ENCODE measurements around the gene TBC1D25. TPM values are rescaled to one million over a fixed set of nuclear protein-coding genes. Genes with fewer than 3 reads are reported as not detected.

TBC1D25 gene
- polyA plus RNA-seq, 1 donor: 8.0 TPM

GRCh38 chrX:48498374-48498809, 41.1 kb upstream of the TBC1D25 start:
- Histone ChIP-seq H3K4me1 (ENCODE audit: control insufficient read depth, insufficient read depth, low read length) (no peaks in the 10 kb centered on the region), H3K9me3 (ENCODE audit: control insufficient read depth, low read depth, low read length) (no peaks in the 10 kb centered on the region), H3K27me3 (ENCODE audit: control insufficient read depth, insufficient read depth, low read length) (no peaks in the 10 kb centered on the region), H3K36me3 (ENCODE audit: control insufficient read depth, insufficient read depth, low read length) (no peaks in the 10 kb centered on the region), H3K4me3 (ENCODE audit: low read length) (no peak overlapping the region), H3K27ac (ENCODE audit: low read length) (no peak overlapping the region)
- no peak for DNase-seq
- no CpG with 5 or more reads among the region's 6 CpGs for WGBS (ENCODE audit: insufficient coverage, low lambda C conversion rate)

DNA sequence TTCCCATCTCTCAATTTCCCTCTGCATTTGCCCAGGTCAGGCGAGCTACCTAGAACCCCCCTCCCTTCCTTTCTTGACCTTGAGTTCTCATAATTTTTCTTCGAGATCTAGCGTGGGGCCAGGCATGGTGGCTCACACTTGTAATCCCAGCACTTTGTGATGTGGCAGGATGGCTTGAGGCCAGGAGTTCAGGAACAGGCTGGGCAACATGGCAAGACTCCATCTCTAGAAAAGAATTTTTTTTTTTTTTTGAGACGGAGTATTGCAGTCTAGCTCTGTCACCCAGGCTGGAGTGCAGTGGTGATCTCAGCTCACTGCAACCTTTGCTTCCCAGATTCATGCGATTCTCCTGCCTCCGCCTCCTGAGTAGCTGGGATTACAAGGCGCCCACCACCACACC, 35.3 kb upstream of the TBC1D25 start:
- no peaks in the 10 kb centered on the region for H3K27me3 ChIP-seq (ENCODE audit: control insufficient read depth, insufficient read depth, low read length)
- no peaks in the 10 kb centered on the region for H3K9me3 ChIP-seq (ENCODE audit: control insufficient read depth, low read depth, low read length)
- WGBS (ENCODE audit: insufficient coverage, low lambda C conversion rate): no CpG with 5 or more reads among the region's 7 CpGs
- no peak overlapping the region for H3K27ac ChIP-seq (ENCODE audit: low read length)
- H3K4me1 ChIP-seq (ENCODE audit: control insufficient read depth, insufficient read depth, low read length): no peaks in the 10 kb centered on the region
- no peak for DNase-seq
- no peak overlapping the region for H3K4me3 ChIP-seq (ENCODE audit: low read length)
- no peaks in the 10 kb centered on the region for H3K36me3 ChIP-seq (ENCODE audit: control insufficient read depth, insufficient read depth, low read length)

DNA sequence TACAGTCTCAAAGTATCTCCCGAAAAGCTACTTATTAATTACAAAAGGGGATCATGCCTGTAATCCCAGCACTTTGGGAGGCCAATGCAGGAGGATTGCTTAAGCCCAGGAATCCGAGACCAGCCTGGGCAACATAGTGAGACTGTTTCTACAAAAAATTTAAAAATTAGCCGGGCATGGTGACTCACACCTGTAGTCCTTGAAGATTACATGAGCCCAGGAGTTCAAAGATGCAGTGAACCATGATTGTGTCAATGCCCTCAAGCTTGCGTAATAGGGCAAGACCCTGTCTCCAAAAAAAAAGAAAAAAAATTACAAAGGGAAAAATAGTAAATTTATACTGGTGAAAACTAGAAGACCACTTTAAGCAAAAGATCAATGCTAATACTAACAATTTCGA, 34.0 kb upstream of the TBC1D25 start:
- Histone ChIP-seq H3K27ac (ENCODE audit: low read length) (no peak overlapping the region), H3K9me3 (ENCODE audit: control insufficient read depth, low read depth, low read length) (no peaks in the 10 kb centered on the region), H3K4me3 (ENCODE audit: low read length) (no peak overlapping the region), H3K36me3 (ENCODE audit: control insufficient read depth, insufficient read depth, low read length) (no peaks in the 10 kb centered on the region), H3K4me1 (ENCODE audit: control insufficient read depth, insufficient read depth, low read length) (no peaks in the 10 kb centered on the region), H3K27me3 (ENCODE audit: control insufficient read depth, insufficient read depth, low read length) (no peaks in the 10 kb centered on the region)
- WGBS (ENCODE audit: insufficient coverage, low lambda C conversion rate): no CpG with 5 or more reads among the region's 5 CpGs
- DNase-seq: no peak

- Histone ChIP-seq H3K4me3 (ENCODE audit: low read length) (no peak overlapping the region), H3K9me3 (ENCODE audit: control insufficient read depth, low read depth, low read length) (no peaks in the 10 kb centered on the region), H3K27ac (ENCODE audit: low read length) (no peak overlapping the region), H3K27me3 (ENCODE audit: control insufficient read depth, insufficient read depth, low read length) (no peaks in the 10 kb centered on the region), H3K4me1 (ENCODE audit: control insufficient read depth, insufficient read depth, low read length) (no peaks in the 10 kb centered on the region), H3K36me3 (ENCODE audit: control insufficient read depth, insufficient read depth, low read length) (no peaks in the 10 kb centered on the region)
- no CpG with 5 or more reads among the region's 5 CpGs for WGBS (ENCODE audit: insufficient coverage, low lambda C conversion rate)
- DNase-seq: no peak
These were observed 32.3 kb upstream of the TBC1D25 start for GRCh38 chrX:48507246-48507645.

GRCh38 chrX:48508400-48509244, 30.9 kb upstream of the TBC1D25 start, which contains the start of gene PORCN:
PORCN (plus strand) TSS chrX:48508992; CDS start chrX:48509821, 829 bp downstream.
- WGBS (ENCODE audit: insufficient coverage, low lambda C conversion rate): no CpG with 5 or more reads among the region's 65 CpGs
- peak; percentile 26 to 63 for DNase-seq
- Histone ChIP-seq H3K27ac (ENCODE audit: low read length) (no peak within 1 kb of the TSS), H3K36me3 (ENCODE audit: control insufficient read depth, insufficient read depth, low read length) (peaks cover 3% of the 10 kb centered on the region), H3K9me3 (ENCODE audit: control insufficient read depth, low read depth, low read length) (no peaks in the 10 kb centered on the region), H3K4me3 (ENCODE audit: low read length) (peak within 1 kb of the TSS; percentile 67), H3K27me3 (ENCODE audit: control insufficient read depth, insufficient read depth, low read length) (no peaks in the 10 kb centered on the region), H3K4me1 (ENCODE audit: control insufficient read depth, insufficient read depth, low read length) (no peaks in the 10 kb centered on the region)

DNA sequence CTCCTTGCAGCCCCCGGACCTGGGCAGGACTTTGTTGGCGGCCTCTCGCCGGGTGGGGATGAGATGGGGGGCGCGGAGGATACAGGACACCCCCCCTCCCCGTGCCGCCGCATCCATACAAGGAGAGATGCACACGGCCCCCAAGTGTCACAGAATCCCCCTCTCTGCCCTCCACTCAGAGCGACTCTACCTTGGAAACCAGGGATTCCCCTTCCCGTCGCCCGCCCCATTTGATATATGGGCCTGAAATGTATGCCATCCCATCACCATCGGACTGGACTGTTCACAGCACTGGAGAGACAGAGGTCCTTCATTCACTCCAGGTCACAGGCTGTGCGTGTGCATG, 30.3 kb upstream of the TBC1D25 start:
- no peaks in the 10 kb centered on the region for H3K4me1 ChIP-seq (ENCODE audit: control insufficient read depth, insufficient read depth, low read length)
- peaks cover 3% of the 10 kb centered on the region for H3K36me3 ChIP-seq (ENCODE audit: control insufficient read depth, insufficient read depth, low read length)
- peak in 1 of 2 donors; percentile 5 for DNase-seq
- no CpG with 5 or more reads among the region's 16 CpGs for WGBS (ENCODE audit: insufficient coverage, low lambda C conversion rate)
- H3K27me3 ChIP-seq (ENCODE audit: control insufficient read depth, insufficient read depth, low read length): no peaks in the 10 kb centered on the region
- H3K27ac ChIP-seq (ENCODE audit: low read length): no peak overlapping the region
- H3K4me3 ChIP-seq (ENCODE audit: low read length): peak overlapping the region; percentile 67
- no peaks in the 10 kb centered on the region for H3K9me3 ChIP-seq (ENCODE audit: control insufficient read depth, low read depth, low read length)

GRCh38 chrX:48509619-48510018, 29.9 kb upstream of the TBC1D25 start:
- H3K36me3 ChIP-seq (ENCODE audit: control insufficient read depth, insufficient read depth, low read length): peaks cover 4% of the 10 kb centered on the region
- WGBS (ENCODE audit: insufficient coverage, low lambda C conversion rate): no CpG with 5 or more reads among the region's 11 CpGs

DNA sequence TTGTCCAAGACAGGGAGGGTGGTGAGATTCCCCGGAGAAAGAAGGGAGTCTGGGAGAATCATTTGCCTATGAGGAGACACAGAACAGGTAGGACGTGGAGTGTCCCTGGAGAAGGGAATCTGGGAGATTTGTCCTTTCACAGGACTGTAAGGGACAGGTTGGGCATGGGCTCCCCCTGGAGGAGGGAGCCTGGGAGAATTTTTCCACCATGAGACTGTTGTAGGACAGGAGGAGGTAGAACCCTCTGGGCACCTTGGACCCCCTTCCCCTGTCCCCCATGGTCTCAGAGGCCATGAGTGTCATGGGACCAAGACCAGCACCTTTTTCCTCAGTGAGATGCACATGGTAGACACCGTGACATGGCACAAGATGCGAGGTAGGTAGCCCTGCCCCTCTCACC, 28.0 kb upstream of the TBC1D25 start:
- H3K4me3 ChIP-seq (ENCODE audit: low read length): no peak overlapping the region
- peak in 1 of 2 donors; percentile 7 for DNase-seq
- H3K27me3 ChIP-seq (ENCODE audit: control insufficient read depth, insufficient read depth, low read length): no peaks in the 10 kb centered on the region
- no peaks in the 10 kb centered on the region for H3K9me3 ChIP-seq (ENCODE audit: control insufficient read depth, low read depth, low read length)
- H3K4me1 ChIP-seq (ENCODE audit: control insufficient read depth, insufficient read depth, low read length): no peaks in the 10 kb centered on the region
- WGBS (ENCODE audit: insufficient coverage, low lambda C conversion rate): no CpG with 5 or more reads among the region's 4 CpGs
- peaks cover 10% of the 10 kb centered on the region for H3K36me3 ChIP-seq (ENCODE audit: control insufficient read depth, insufficient read depth, low read length)
- no peak overlapping the region for H3K27ac ChIP-seq (ENCODE audit: low read length)

More at GRCh38 chrX:48509619-48510018, 29.9 kb upstream of the TBC1D25 start:
- Histone ChIP-seq H3K27ac (ENCODE audit: low read length) (no peak overlapping the region), H3K4me3 (ENCODE audit: low read length) (peak overlapping the region; percentile 67), H3K27me3 (ENCODE audit: control insufficient read depth, insufficient read depth, low read length) (no peaks in the 10 kb centered on the region), H3K9me3 (ENCODE audit: control insufficient read depth, low read depth, low read length) (no peaks in the 10 kb centered on the region), H3K4me1 (ENCODE audit: control insufficient read depth, insufficient read depth, low read length) (no peaks in the 10 kb centered on the region)
- no peak for DNase-seq

GRCh38 chrX:48512371-48512935, 27.1 kb upstream of the TBC1D25 start:
- no CpG with 5 or more reads among the region's 20 CpGs for WGBS (ENCODE audit: insufficient coverage, low lambda C conversion rate)
- H3K27ac ChIP-seq (ENCODE audit: low read length): no peak overlapping the region
- H3K4me1 ChIP-seq (ENCODE audit: control insufficient read depth, insufficient read depth, low read length): no peaks in the 10 kb centered on the region
- H3K36me3 ChIP-seq (ENCODE audit: control insufficient read depth, insufficient read depth, low read length): peaks cover 10% of the 10 kb centered on the region
- H3K9me3 ChIP-seq (ENCODE audit: control insufficient read depth, low read depth, low read length): no peaks in the 10 kb centered on the region
- no peaks in the 10 kb centered on the region for H3K27me3 ChIP-seq (ENCODE audit: control insufficient read depth, insufficient read depth, low read length)
- DNase-seq: no peak
- no peak overlapping the region for H3K4me3 ChIP-seq (ENCODE audit: low read length)

DNA sequence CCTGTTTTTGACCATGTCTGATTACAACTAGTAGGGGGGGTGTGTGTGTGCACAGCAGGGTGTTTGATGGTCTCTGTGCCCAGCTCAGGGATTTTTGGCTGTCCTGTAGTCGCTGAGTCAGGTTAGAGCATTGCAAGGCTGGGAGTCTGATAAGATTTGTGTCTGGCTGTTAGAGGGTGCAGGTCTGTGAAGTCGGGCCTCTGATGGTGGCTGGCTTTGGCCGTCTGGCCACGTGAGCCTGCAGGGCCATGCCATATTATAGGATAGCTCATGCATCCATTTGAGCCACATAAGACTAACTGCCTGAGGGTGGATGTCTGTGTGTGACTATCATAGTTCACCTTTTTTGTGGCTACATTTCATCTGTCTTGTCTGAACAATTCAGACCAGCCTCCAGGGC, 25.8 kb upstream of the TBC1D25 start:
- no peak for DNase-seq
- no peaks in the 10 kb centered on the region for H3K9me3 ChIP-seq (ENCODE audit: control insufficient read depth, low read depth, low read length)
- WGBS (ENCODE audit: insufficient coverage, low lambda C conversion rate): no CpG with 5 or more reads among the region's 4 CpGs
- H3K27ac ChIP-seq (ENCODE audit: low read length): no peak overlapping the region
- no peaks in the 10 kb centered on the region for H3K4me1 ChIP-seq (ENCODE audit: control insufficient read depth, insufficient read depth, low read length)
- H3K36me3 ChIP-seq (ENCODE audit: control insufficient read depth, insufficient read depth, low read length): peaks cover 10% of the 10 kb centered on the region
- H3K27me3 ChIP-seq (ENCODE audit: control insufficient read depth, insufficient read depth, low read length): no peaks in the 10 kb centered on the region
- H3K4me3 ChIP-seq (ENCODE audit: low read length): no peak overlapping the region
